ENCODE results near the gene HK2. TPM values are rescaled to one million over a fixed set of nuclear protein-coding genes. Genes with fewer than 3 reads are reported as not detected.

The HK2 gene
- total RNA-seq, 1 donor from 2014 or later: 23.2 TPM

DNA sequence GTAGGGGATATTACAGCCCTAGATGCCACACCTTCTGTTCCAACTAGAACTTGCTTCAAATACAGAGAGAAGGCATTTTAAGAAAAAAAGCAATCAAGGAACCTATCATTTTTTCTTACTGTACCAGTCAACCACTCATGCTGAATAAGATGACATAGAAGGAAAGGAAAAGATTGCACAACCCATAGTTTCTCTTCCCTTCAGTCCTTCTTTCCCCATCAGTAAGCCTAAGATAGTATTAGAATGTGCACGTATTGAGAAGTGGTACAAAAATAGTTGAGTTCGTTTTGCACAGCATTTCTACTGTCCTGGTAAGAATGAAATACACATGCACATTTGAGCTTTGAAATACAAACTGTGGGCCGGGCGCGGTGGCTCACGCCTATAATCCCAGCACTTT lies 27.0 kb upstream of the HK2 start:
- TF ChIP-seq, protein P1, sequence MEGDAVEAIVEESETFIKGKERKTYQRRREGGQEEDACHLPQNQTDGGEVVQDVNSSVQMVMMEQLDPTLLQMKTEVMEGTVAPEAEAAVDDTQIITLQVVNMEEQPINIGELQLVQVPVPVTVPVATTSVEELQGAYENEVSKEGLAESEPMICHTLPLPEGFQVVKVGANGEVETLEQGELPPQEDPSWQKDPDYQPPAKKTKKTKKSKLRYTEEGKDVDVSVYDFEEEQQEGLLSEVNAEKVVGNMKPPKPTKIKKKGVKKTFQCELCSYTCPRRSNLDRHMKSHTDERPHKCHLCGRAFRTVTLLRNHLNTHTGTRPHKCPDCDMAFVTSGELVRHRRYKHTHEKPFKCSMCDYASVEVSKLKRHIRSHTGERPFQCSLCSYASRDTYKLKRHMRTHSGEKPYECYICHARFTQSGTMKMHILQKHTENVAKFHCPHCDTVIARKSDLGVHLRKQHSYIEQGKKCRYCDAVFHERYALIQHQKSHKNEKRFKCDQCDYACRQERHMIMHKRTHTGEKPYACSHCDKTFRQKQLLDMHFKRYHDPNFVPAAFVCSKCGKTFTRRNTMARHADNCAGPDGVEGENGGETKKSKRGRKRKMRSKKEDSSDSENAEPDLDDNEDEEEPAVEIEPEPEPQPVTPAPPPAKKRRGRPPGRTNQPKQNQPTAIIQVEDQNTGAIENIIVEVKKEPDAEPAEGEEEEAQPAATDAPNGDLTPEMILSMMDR (IDR thresholded peaks at IDR 0.05; ENCODE audit: unreplicated experiment): no peak

DNA sequence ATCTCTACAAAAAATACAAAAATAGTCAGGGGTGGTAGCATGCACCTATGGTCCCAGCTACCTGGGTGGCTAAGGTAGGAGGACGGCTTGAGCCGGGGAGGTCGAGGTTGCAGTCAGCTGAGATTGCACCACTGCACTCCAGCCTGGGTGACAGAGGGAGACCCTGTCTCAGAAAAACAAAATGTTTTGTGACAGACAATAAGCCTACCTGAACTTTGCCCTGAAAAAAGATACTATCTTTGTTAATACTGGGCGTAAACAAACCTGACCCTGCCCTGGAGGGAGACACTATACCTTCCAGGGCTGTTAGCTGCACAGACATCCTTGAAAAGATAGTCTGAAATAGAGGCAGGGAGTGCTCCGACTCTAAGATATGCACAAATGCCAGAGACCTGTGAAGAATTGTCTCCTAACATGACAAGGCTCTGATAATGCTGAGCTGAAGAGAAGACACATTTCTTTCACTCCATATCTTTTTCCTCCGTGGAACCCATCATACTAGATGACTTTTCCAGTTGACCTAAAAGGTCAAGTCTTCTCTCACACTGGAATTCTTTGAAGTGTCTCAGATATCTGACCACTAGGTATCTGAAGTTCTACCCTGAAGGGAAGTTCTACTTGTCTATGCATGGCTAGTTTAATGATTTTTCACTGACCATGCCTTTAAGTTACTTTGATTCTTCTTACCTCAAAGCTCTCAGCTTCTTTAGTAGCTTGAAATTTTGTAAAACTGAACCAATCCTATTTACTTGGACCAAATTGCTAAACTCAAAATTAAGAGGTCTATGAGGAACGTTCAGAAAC lies 20.9 kb upstream of the HK2 start:
- no peaks in the 10 kb centered on the region for H3K9me3 Mint-ChIP-seq (ENCODE audit: unreplicated experiment)
- H3K27me3 Mint-ChIP-seq (ENCODE audit: unreplicated experiment): no peaks in the 10 kb centered on the region
- no peak for DNase-seq (ENCODE audit: low spot score)
- TF ChIP-seq, protein P1 (IDR thresholded peaks at IDR 0.05; ENCODE audit: unreplicated experiment): no peak
- peaks cover 18% of the 10 kb centered on the region for H3K4me1 Mint-ChIP-seq (ENCODE audit: unreplicated experiment)
- H3K27ac Mint-ChIP-seq (ENCODE audit: unreplicated experiment): no peak overlapping the region
- no peak overlapping the region for H3K4me3 Mint-ChIP-seq (ENCODE audit: unreplicated experiment)
- no peaks in the 10 kb centered on the region for H3K36me3 Mint-ChIP-seq (ENCODE audit: low read depth, unreplicated experiment)

More for the DNA sequence above, 27.0 kb upstream of the HK2 start:
- H3K27me3 Mint-ChIP-seq (ENCODE audit: unreplicated experiment): no peaks in the 10 kb centered on the region
- no peak for DNase-seq (ENCODE audit: low spot score)
- H3K4me1 Mint-ChIP-seq (ENCODE audit: unreplicated experiment): no peaks in the 10 kb centered on the region
- H3K27ac Mint-ChIP-seq (ENCODE audit: unreplicated experiment): no peak overlapping the region
- H3K4me3 Mint-ChIP-seq (ENCODE audit: unreplicated experiment): no peak overlapping the region
- H3K9me3 Mint-ChIP-seq (ENCODE audit: unreplicated experiment): no peaks in the 10 kb centered on the region
- no peaks in the 10 kb centered on the region for H3K36me3 Mint-ChIP-seq (ENCODE audit: low read depth, unreplicated experiment)

DNA sequence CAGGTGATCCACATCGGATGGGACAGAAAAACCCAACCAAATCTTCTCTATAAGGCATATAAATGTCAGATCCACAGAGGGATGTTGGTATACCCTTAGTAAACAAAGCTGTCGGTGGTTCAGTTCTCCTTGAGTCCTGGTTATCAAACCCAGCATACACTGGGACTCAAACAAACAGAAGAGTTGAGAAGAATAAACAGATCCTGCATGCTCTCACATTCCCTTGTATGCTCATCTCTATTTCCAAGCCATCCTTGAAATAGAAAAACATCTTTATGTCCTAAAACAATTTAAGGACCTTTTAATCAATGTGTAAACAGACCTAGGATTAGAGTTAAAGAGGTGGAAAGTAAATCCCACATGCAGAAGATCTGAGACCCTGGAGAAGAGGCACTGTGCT lies 19.8 kb upstream of the HK2 start:
- TF ChIP-seq, protein P1 (IDR thresholded peaks at IDR 0.05; ENCODE audit: unreplicated experiment): no peak
- H3K27me3 Mint-ChIP-seq (ENCODE audit: unreplicated experiment): no peaks in the 10 kb centered on the region
- no peak overlapping the region for H3K4me3 Mint-ChIP-seq (ENCODE audit: unreplicated experiment)
- no peak overlapping the region for H3K27ac Mint-ChIP-seq (ENCODE audit: unreplicated experiment)
- H3K4me1 Mint-ChIP-seq (ENCODE audit: unreplicated experiment): peaks cover 18% of the 10 kb centered on the region
- DNase-seq (ENCODE audit: low spot score): no peak
- no peaks in the 10 kb centered on the region for H3K9me3 Mint-ChIP-seq (ENCODE audit: unreplicated experiment)
- H3K36me3 Mint-ChIP-seq (ENCODE audit: low read depth, unreplicated experiment): no peaks in the 10 kb centered on the region

DNA sequence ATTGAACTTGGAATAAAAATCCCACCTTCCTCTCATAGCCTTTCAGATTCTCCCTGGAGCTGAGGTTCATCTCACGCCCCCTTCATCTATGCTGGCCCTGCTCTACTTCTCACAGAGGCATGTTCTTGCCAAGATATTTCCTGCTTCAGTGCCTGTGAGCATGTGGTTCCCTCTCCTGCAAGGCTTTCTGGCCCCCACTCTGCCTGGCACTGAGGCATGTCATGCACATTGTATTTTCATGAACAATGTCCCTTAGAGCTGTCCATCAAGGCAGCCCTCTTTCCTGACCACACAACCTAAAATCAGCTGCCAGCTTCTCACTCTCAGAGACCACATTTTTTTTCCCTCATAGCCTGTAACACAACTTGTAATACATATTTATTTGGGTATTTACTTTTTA lies 18.0 kb upstream of the HK2 start:
- TF ChIP-seq, protein P1 (IDR thresholded peaks at IDR 0.05; ENCODE audit: unreplicated experiment): no peak
- DNase-seq (ENCODE audit: low spot score): no peak
- no peaks in the 10 kb centered on the region for H3K36me3 Mint-ChIP-seq (ENCODE audit: low read depth, unreplicated experiment)
- peaks cover 22% of the 10 kb centered on the region for H3K4me1 Mint-ChIP-seq (ENCODE audit: unreplicated experiment)
- no peaks in the 10 kb centered on the region for H3K27me3 Mint-ChIP-seq (ENCODE audit: unreplicated experiment)
- H3K4me3 Mint-ChIP-seq (ENCODE audit: unreplicated experiment): no peak overlapping the region
- no peaks in the 10 kb centered on the region for H3K9me3 Mint-ChIP-seq (ENCODE audit: unreplicated experiment)
- H3K27ac Mint-ChIP-seq (ENCODE audit: unreplicated experiment): no peak overlapping the region

DNA sequence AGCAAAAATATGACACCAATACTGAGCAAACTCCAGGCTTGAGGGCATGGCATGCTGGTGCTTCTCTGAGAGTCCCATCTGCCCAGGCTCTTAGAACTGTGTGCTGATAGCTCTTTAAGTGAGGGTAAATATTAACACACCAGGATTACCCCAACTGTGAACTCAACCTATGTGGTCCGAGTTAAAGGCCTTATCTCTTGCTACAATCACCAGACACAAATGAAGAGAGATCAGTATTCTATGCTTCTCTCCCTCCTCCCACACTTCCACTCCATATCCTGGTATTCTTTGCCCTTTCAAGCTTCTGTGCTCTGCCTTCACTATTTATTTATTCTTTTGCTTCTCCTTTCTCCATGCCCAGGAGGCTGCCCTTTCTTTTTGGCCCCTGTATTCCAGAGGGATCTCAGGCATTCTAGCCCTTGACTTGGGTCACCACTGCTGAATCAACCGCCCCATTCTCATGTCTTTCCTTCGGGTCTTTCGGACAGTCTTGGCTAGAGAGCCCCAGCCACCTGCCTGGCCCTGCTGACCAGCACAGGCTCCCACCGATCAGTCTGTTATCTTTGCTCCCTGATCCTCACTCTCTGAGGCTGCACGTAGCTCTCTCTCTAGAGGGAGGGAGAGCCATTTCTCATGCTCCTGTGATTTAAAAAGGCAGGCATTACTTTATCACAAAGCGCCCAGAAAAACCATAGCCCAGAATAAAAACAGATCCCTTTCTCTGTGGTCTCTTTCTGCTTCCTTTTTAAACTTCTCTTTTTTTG lies 17.2 kb upstream of the HK2 start:
- TF ChIP-seq, protein P1 (IDR thresholded peaks at IDR 0.05; ENCODE audit: unreplicated experiment): no peak
- Mint-ChIP-seq H3K27me3 (ENCODE audit: unreplicated experiment) (no peaks in the 10 kb centered on the region), H3K36me3 (ENCODE audit: low read depth, unreplicated experiment) (no peaks in the 10 kb centered on the region), H3K9me3 (ENCODE audit: unreplicated experiment) (no peaks in the 10 kb centered on the region), H3K4me1 (ENCODE audit: unreplicated experiment) (peaks cover 22% of the 10 kb centered on the region), H3K4me3 (ENCODE audit: unreplicated experiment) (peak overlapping the region; percentile 22), H3K27ac (ENCODE audit: unreplicated experiment) (peak overlapping the region; percentile 58)
- DNase-seq (ENCODE audit: low spot score): no peak

Measured in endothelial cell (in vitro differentiated cells).